ENCODE measurements around the gene PRPSAP1.

PRPSAP1 gene

GRCh38 chr17:76383546-76384221, 30.0 kb upstream of the PRPSAP1 start (continued):
- TF ChIP-seq ZNF398 (tag by site-specific recombination; IDR thresholded peaks at IDR 0.05) (0 out of 2 replicates have a peak, but pooled peaks have one; percentile 26), ZNF518A (tag by site-specific recombination; conservative IDR thresholded peaks at IDR 0.05; ENCODE audit: low read depth) (no peak), ZNF529 (tag by site-specific recombination; IDR thresholded peaks at IDR 0.05; ENCODE audit: insufficient replicate concordance) (no peak), ZBTB20 (tag by site-specific recombination; IDR thresholded peaks at IDR 0.05) (peak; percentile 79), GFI1B (tag by site-specific recombination; IDR thresholded peaks at IDR 0.05) (no peak), TCF7L2 (IDR thresholded peaks at IDR 0.05; ENCODE audit: borderline replicate concordance, low read depth, low read length) (no peak), ZNF148 (tag by site-specific recombination; IDR thresholded peaks at IDR 0.05; ENCODE audit: borderline replicate concordance) (no peak), PATZ1 (tag by site-specific recombination; IDR thresholded peaks at IDR 0.05) (peak; percentile 89), KLF1 (tag by site-specific recombination; IDR thresholded peaks at IDR 0.05) (0 out of 2 replicates have a peak, but pooled peaks have one; percentile 33), ZBTB7A (tag by site-specific recombination; IDR thresholded peaks at IDR 0.05; ENCODE audit: low read depth) (peak; percentile 80), ZNF354C (tag by site-specific recombination; IDR thresholded peaks at IDR 0.05; ENCODE audit: borderline replicate concordance, low read depth) (no peak), ZNF423 (tag by site-specific recombination; IDR thresholded peaks at IDR 0.05) (0 out of 2 replicates have a peak, but pooled peaks have one; percentile 10), SP2 (tag by site-specific recombination; IDR thresholded peaks at IDR 0.05) (peak; percentile 6; the same call in 1 of the 2 replicates), ZNF449 (tag by site-specific recombination; IDR thresholded peaks at IDR 0.05) (no peak), ZBTB10 (tag by site-specific recombination; IDR thresholded peaks at IDR 0.05) (peak; percentile 80; the same call in 1 of the 2 replicates), ZBTB26 (tag by site-specific recombination; optimal IDR thresholded peaks at IDR 0.05) (peak; percentile 64), ZNF670 (tag by site-specific recombination; IDR thresholded peaks at IDR 0.05; ENCODE audit: low read depth) (no peak)

Measured in HEK293 (cell line).